ENCODE measurements around the gene SDC1. TPM values are rescaled to one million over a fixed set of nuclear protein-coding genes. Genes with fewer than 3 reads are reported as not detected.

The SDC1 gene
- total RNA-seq, 2 donors from 2014 or later, result 0.24 TPM; not detected in 1

- DNase-seq (ENCODE audit: low spot score), result no peak
- H3K9me3 ChIP-seq, result no peaks in the 10 kb centered on the region
- no peaks in the 10 kb centered on the region for H3K4me1 ChIP-seq
- no peaks in the 10 kb centered on the region for H3K36me3 ChIP-seq
- TF ChIP-seq CTCF (IDR thresholded peaks at IDR 0.05), result no peak
- H3K4me3 ChIP-seq, result no peak overlapping the region
- H3K27ac ChIP-seq, result no peak overlapping the region
- H3K27me3 ChIP-seq, result no peaks in the 10 kb centered on the region
These were observed 8.6 kb downstream of the SDC1 start for GRCh38 chr2:20216130-20217025.

- Histone ChIP-seq H3K4me3 (no peak overlapping the region), H3K27me3 (no peaks in the 10 kb centered on the region), H3K36me3 (no peaks in the 10 kb centered on the region), H3K4me1 (no peaks in the 10 kb centered on the region), H3K27ac (no peak overlapping the region), H3K9me3 (no peaks in the 10 kb centered on the region)
- no peak for DNase-seq (ENCODE audit: low spot score)
- TF ChIP-seq CTCF (IDR thresholded peaks at IDR 0.05), result no peak
These were observed 9.5 kb downstream of the SDC1 start for GRCh38 chr2:20215183-20216040.

GRCh38 chr2:20214566-20215182, 10.3 kb downstream of the SDC1 start:
- Histone ChIP-seq H3K4me3 (no peak overlapping the region), H3K27me3 (no peaks in the 10 kb centered on the region), H3K9me3 (no peaks in the 10 kb centered on the region), H3K4me1 (no peaks in the 10 kb centered on the region), H3K36me3 (no peaks in the 10 kb centered on the region), H3K27ac (no peak overlapping the region)
- no peak for DNase-seq (ENCODE audit: low spot score)
- TF ChIP-seq CTCF (IDR thresholded peaks at IDR 0.05), result no peak

GRCh38 chr2:20213651-20214565, 11.0 kb downstream of the SDC1 start:
- H3K4me3 ChIP-seq, result no peak overlapping the region
- no peaks in the 10 kb centered on the region for H3K4me1 ChIP-seq
- no peaks in the 10 kb centered on the region for H3K36me3 ChIP-seq
- H3K9me3 ChIP-seq, result no peaks in the 10 kb centered on the region
- no peak for DNase-seq (ENCODE audit: low spot score)
- no peaks in the 10 kb centered on the region for H3K27me3 ChIP-seq
- TF ChIP-seq CTCF (IDR thresholded peaks at IDR 0.05), result no peak
- no peak overlapping the region for H3K27ac ChIP-seq

Data from right atrium auricular region (tissue), 2 donors.